Measurements from ENCODE around the gene NFIA. TPM values are rescaled to one million over a fixed set of nuclear protein-coding genes. Genes with fewer than 3 reads are reported as not detected.

The NFIA gene
- total RNA-seq, 1 experiment from 2014 or later: 65.4 TPM

GRCh38 chr1:61322769-61323168, 240.4 kb downstream of the NFIA start:
- Histone ChIP-seq H3K4me1 (ENCODE audit: insufficient read depth, low read length, poor library complexity, severe bottlenecking) (peaks cover 31% of the 10 kb centered on the region), H3K27me3 (replicated peaks; ENCODE audit: insufficient read depth, low read depth, low read length, poor library complexity) (no peaks in the 10 kb centered on the region), H3K4me3 (ENCODE audit: low read depth, low read length, poor library complexity, severe bottlenecking) (no peak overlapping the region), H3K9me3 (ENCODE audit: low read depth, low read length, poor library complexity, severe bottlenecking) (no peaks in the 10 kb centered on the region), H3K27ac (ENCODE audit: low read depth, low read length, poor library complexity, severe bottlenecking) (no peak overlapping the region), H3K36me3 (ENCODE audit: insufficient read depth, low read length, poor library complexity, severe bottlenecking) (no peaks in the 10 kb centered on the region)
- no peak for DNase-seq (ENCODE audit: low spot score)
- ChIA-PET CTCF (no interaction called here), POLR2A (ENCODE audit: low non-redundant PET) (no interaction called here)
- intact Hi-C loops (cut with micrococcal nuclease; ENCODE audit: unreplicated experiment): no loop called here
- BruUV-seq (replicated peaks): no TSS peak
- TF ChIP-seq CTCF (conservative IDR thresholded peaks at IDR 0.05; ENCODE audit: low read depth, low read length) (no peak), EZH2 (IDR thresholded peaks at IDR 0.05; ENCODE audit: borderline replicate concordance, low read depth, low read length, poor library complexity, severe bottlenecking) (no peak)

- CTCF ChIA-PET: no interaction called here
- TF ChIP-seq CTCF (conservative IDR thresholded peaks at IDR 0.05; ENCODE audit: low read depth, low read length) (no peak), EZH2 (IDR thresholded peaks at IDR 0.05; ENCODE audit: borderline replicate concordance, low read depth, low read length, poor library complexity, severe bottlenecking) (no peak)
- no TSS peak for BruUV-seq (replicated peaks)
- Histone ChIP-seq H3K36me3 (ENCODE audit: insufficient read depth, low read length, poor library complexity, severe bottlenecking) (no peaks in the 10 kb centered on the region), H3K27ac (ENCODE audit: low read depth, low read length, poor library complexity, severe bottlenecking) (no peak overlapping the region), H3K9me3 (ENCODE audit: low read depth, low read length, poor library complexity, severe bottlenecking) (no peaks in the 10 kb centered on the region), H3K27me3 (replicated peaks; ENCODE audit: insufficient read depth, low read depth, low read length, poor library complexity) (no peaks in the 10 kb centered on the region), H3K4me3 (ENCODE audit: low read depth, low read length, poor library complexity, severe bottlenecking) (no peak overlapping the region), H3K4me1 (ENCODE audit: insufficient read depth, low read length, poor library complexity, severe bottlenecking) (peaks cover 20% of the 10 kb centered on the region)
- POLR2A ChIA-PET (ENCODE audit: low non-redundant PET): no interaction called here
- intact Hi-C loops (cut with micrococcal nuclease; ENCODE audit: unreplicated experiment): no loop called here
- DNase-seq (ENCODE audit: low spot score): no peak
These were observed 241.4 kb downstream of the NFIA start for GRCh38 chr1:61323681-61324328.

GRCh38 chr1:61326713-61327112, 244.4 kb downstream of the NFIA start:
- BruUV-seq (replicated peaks): no TSS peak
- Histone ChIP-seq H3K4me3 (ENCODE audit: low read depth, low read length, poor library complexity, severe bottlenecking) (no peak overlapping the region), H3K9me3 (ENCODE audit: low read depth, low read length, poor library complexity, severe bottlenecking) (no peaks in the 10 kb centered on the region), H3K27ac (ENCODE audit: low read depth, low read length, poor library complexity, severe bottlenecking) (no peak overlapping the region), H3K4me1 (ENCODE audit: insufficient read depth, low read length, poor library complexity, severe bottlenecking) (peaks cover 3% of the 10 kb centered on the region), H3K27me3 (replicated peaks; ENCODE audit: insufficient read depth, low read depth, low read length, poor library complexity) (no peaks in the 10 kb centered on the region), H3K36me3 (ENCODE audit: insufficient read depth, low read length, poor library complexity, severe bottlenecking) (no peaks in the 10 kb centered on the region)
- TF ChIP-seq EZH2 (IDR thresholded peaks at IDR 0.05; ENCODE audit: borderline replicate concordance, low read depth, low read length, poor library complexity, severe bottlenecking): no peak
- no peak for TF ChIP-seq CTCF (conservative IDR thresholded peaks at IDR 0.05; ENCODE audit: low read depth, low read length)
- ChIA-PET POLR2A (ENCODE audit: low non-redundant PET) (no interaction called here), CTCF (interaction anchor here (0.6 kb wide), 1 partner anchor 525 kb away, joined by 5 read pairs; no protein-coding TSS in a partner anchor)
- DNase-seq (ENCODE audit: low spot score): no peak
- intact Hi-C loops (cut with micrococcal nuclease; ENCODE audit: unreplicated experiment): no loop called here
